ENCODE results near the gene SKIL. TPM values are rescaled to one million over a fixed set of nuclear protein-coding genes. Genes with fewer than 3 reads are reported as not detected.

Gene SKIL
- total RNA-seq, 4 donors from 2014 or later: 31.1 to 49.4 (median 33.3) TPM

DNA sequence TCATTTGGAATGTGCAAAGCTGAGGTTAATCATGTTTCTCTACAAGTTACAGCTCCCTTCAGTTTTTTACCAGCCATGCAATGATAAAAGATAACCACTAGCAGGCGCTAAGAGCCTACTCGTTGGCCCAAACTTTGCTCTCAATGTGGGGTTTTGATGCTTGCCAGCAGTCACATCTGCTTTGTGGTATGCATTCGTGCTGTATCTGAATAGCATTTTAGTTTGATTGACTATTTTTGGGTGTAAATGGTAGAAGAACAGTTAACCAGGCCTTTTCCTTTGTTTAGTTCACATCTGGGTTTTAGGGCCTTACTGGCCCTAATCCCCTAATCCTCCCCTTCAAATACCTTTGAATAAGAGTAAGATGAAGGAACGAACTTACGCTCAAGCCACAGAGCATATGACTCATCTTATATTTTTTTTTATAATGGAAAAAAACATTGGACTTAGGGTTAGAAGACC lies 56.7 kb downstream of the SKIL start:
- TF ChIP-seq, protein P1, sequence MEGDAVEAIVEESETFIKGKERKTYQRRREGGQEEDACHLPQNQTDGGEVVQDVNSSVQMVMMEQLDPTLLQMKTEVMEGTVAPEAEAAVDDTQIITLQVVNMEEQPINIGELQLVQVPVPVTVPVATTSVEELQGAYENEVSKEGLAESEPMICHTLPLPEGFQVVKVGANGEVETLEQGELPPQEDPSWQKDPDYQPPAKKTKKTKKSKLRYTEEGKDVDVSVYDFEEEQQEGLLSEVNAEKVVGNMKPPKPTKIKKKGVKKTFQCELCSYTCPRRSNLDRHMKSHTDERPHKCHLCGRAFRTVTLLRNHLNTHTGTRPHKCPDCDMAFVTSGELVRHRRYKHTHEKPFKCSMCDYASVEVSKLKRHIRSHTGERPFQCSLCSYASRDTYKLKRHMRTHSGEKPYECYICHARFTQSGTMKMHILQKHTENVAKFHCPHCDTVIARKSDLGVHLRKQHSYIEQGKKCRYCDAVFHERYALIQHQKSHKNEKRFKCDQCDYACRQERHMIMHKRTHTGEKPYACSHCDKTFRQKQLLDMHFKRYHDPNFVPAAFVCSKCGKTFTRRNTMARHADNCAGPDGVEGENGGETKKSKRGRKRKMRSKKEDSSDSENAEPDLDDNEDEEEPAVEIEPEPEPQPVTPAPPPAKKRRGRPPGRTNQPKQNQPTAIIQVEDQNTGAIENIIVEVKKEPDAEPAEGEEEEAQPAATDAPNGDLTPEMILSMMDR (IDR thresholded peaks at IDR 0.05; ENCODE audit: low read depth): no peak

DNA sequence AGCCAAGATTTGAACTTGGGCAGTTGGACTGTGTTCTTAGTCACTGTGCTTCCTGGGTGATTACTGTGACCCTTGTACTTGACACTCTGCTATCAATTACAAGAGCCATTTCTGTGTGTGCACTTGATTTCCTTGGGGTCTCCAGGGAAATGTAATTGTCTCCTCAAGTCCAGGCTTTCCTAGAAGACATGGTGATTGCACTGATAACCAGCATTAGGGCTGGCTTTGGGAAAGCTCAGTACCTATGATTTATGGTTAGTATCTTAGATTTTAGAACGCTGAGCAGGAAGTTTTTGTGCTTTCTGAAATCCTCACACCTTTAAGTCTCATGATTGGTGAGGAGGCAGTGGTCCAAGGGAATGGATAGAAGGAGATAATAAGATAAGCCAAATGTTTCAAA lies 59.6 kb downstream of the SKIL start:
- TF ChIP-seq, protein P1 (IDR thresholded peaks at IDR 0.05; ENCODE audit: low read depth): no peak

DNA sequence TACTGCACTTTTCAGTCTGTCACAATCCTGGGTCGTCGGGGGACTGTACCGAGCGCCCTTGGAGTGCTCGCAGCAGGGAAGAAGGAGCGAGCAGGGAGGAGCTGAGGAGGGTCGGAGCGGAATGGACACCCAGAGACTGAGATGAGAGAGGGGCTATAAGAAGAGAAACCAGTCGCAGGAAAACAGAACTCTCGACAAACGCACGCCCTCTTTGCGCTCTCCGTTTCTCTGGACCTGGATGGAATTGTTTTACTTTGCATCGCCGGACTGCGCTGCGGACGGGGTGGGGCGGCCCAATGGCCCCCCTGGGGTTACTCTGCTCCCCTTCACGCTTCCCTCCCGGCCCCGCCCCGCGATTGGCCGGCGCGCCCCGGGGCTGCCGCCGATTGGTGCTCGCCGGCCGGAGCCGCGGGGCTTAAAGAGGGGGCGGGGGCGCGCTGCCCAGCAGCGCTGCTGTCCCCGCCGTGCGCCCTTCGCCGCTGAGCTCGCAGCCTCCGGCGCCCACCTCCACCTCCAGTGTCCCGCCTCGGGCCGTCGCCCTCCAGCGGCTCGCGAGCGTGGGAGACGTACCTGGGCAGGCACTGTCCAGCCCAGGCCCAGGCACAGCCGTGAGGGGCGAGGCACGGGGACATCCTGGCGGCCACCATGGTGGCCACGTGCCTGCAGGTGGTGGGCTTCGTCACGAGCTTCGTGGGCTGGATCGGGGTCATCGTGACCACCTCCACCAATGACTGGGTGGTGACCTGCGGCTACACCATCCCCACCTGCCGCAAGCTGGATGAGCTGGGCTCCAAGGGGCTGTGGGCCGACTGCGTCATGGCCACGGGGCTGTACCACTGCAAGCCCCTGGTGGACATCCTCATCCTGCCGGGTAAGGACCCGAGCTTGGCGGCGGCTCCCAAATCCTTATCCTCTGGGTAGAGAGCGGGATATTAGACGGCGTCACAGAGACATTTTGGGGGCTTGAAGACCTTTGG lies 61.2 kb downstream of the SKIL start, which contains the start of gene CLDN11:
CLDN11 (plus strand) TSS at position 447 of the 977 bp plus-strand sequence; CDS start at position 646, 199 bp downstream.
- TF ChIP-seq, protein P1 (IDR thresholded peaks at IDR 0.05; ENCODE audit: low read depth): no peak

DNA sequence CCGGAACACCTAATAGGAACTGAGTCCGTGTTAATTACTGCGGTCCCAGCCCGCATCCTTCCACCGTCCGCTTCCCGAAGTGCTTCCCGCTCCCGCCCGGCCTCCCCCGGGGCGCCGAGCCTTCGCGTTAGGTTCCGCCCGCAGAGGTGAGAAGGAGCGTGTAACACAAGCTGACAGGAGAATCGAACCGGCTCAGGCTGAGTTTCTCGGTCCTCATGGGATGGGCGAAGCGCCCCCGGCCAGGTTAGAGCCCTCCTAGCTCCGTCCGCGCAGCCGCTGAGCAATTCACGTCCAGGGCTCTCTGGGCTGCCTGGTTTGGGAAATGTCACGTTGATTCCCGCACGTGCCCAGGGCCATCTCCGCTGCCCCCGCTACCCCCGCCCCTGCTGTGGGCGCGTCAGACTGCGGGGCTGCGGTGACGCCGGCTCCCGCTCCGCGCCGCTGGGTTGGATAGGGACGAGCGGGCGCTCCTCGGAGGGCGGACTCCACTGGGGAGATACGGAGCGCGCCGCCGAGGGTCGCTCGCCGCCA lies 62.1 kb downstream of the SKIL start:
- TF ChIP-seq, protein P1 (IDR thresholded peaks at IDR 0.05; ENCODE audit: low read depth): no peak

DNA sequence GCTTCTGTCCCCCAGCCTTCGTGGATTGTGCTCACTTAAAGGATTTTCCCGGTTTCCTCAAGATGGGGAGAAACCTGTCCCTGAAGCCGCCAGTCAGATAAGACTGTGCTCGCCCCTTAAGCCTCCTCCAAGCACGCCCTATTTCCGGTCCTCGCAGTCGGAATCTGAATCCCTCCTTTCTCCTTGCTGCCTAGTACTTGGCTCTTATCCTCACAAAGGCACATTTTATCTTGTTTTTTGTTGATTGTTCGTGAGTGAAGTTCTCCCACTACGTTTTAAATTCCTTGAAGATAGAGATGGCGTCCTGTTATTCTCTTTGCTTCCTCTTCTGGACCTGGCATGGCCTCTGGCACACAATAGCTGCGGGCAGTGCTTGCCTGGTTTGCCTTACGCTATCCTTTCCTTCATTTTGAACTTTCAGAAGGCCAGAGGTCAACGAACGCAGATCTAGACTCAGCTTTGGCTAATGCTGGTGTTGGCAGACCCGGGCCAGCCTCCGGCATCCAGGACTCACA lies 62.8 kb downstream of the SKIL start:
- TF ChIP-seq, protein P1 (IDR thresholded peaks at IDR 0.05; ENCODE audit: low read depth): no peak

DNA sequence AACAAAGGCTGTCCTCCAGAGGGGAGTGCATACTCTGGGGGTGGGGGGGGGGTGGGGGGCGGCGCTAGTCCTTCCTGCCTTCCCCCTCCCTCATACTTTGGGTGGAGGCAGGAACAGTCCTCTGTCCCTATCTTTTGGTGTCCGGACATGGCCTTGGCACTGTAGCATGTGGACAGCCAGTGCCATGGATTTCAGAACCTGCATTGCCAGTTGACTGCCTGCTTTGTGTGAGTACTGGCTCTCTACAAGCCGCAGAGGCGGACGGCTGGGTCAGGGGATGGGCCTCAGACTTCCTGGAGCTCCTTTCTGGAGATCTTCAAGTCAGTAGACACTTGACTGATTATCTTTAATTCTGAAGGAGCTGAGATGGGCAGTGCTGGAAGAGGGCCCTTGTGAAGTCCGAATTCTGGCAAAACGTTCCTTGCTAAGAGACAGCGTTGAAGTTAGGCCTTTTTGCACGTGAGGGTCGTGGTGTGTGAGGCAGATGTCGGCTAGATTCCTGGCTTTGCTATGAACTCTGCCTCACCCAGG lies 63.7 kb downstream of the SKIL start:
- TF ChIP-seq, protein P1 (IDR thresholded peaks at IDR 0.05; ENCODE audit: low read depth): no peak

DNA sequence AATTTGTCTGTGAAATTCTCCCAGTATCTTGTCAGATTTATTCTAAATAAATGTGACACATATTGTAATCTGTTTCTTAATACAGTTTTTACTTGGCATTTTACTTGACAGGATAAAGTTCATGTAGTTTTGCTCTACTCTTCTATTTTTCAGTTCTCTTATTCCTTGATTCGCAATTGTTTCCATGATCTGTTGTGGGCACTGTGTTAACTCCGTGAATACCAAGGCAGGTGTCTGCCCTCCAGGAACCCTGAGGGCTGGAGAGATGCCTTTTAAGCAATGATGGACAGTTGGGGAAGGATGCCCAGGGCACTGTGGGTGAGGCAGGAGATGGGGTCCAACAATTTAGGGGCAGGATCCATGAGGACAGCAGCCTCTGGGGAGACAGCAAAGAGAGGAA lies 64.2 kb downstream of the SKIL start:
- TF ChIP-seq, protein P1 (IDR thresholded peaks at IDR 0.05; ENCODE audit: low read depth): no peak

Data from subcutaneous adipose tissue (tissue), 4 donors.